ENCODE data around the gene ACO2.

- TF ChIP-seq CTCF (IDR thresholded peaks at IDR 0.05 in 2 of 3, conservative IDR thresholded peaks at IDR 0.05 in 1 of 3; ENCODE audit: control insufficient read depth in 2 of 3, extremely low read depth in 1 of 3, insufficient read depth in 1 of 3, low read depth in 3 of 3, low read length in 3 of 3) (no peak), JUND (IDR thresholded peaks at IDR 0.05; ENCODE audit: low read depth, low read length) (no peak), ZBTB33 (IDR thresholded peaks at IDR 0.05) (no peak), BCLAF1 (IDR thresholded peaks at IDR 0.05) (no peak), REST (IDR thresholded peaks at IDR 0.05; ENCODE audit: low read depth, low read length) (no peak), TCF12 (IDR thresholded peaks at IDR 0.05; ENCODE audit: low read depth, low read length) (no peak), EZH2 (IDR thresholded peaks at IDR 0.05; ENCODE audit: borderline replicate concordance, control insufficient read depth, low read depth, low read length) (no peak), MAX (IDR thresholded peaks at IDR 0.05; ENCODE audit: low read depth, low read length) (no peak)
These were observed 59.3 kb downstream of the ACO2 start for GRCh38 chr22:41528132-41528766.

Data from GM12878 (cell line).